ENCODE results near the gene ITSN1.

ITSN1 gene

GRCh38 chr21:33839806-33840205 is 197.5 kb downstream of the ITSN1 start:
- peaks cover 4% of the 10 kb centered on the region for H3K79me1 ChIP-seq (ENCODE audit: low read length)
- no peak for DNase-seq
- no peak overlapping the region for H4K91ac ChIP-seq (ENCODE audit: low read depth, low read length)
- H3K4me2 ChIP-seq (ENCODE audit: low read length), result no peak overlapping the region
- no peak overlapping the region for H3K18ac ChIP-seq (ENCODE audit: low read length)
- H3K36me3 ChIP-seq (ENCODE audit: control insufficient read depth in 1 of 2, insufficient read depth in 2 of 2, low read length in 2 of 2), result peaks cover 18 to 25% of the 10 kb centered on the region in 2 experiments
- H3K27ac ChIP-seq (ENCODE audit: low read depth, low read length), result no peak overlapping the region
- no peak overlapping the region for H2BK12ac ChIP-seq (ENCODE audit: low read length)
- no peak overlapping the region for H2BK5ac ChIP-seq (ENCODE audit: low read depth, low read length, poor library complexity)
- peaks cover 11 to 16% of the 10 kb centered on the region in 2 experiments for H3K4me1 ChIP-seq (ENCODE audit: control insufficient read depth in 1 of 2, insufficient read depth in 2 of 2, low read length in 2 of 2)
- no peak overlapping the region for H3K9ac ChIP-seq (ENCODE audit: low read length)
- no peak overlapping the region for H2BK120ac ChIP-seq (ENCODE audit: insufficient read depth, low read length, poor library complexity)
- H3K79me2 ChIP-seq (ENCODE audit: control insufficient read depth, insufficient read depth, low read length, poor library complexity), result no peaks in the 10 kb centered on the region
- H3K9me3 ChIP-seq (ENCODE audit: insufficient read depth, low read depth, low read length), result no peaks in the 10 kb centered on the region
- WGBS (ENCODE audit: extremely low coverage, insufficient coverage, insufficient read length), result no CpG with 5 or more reads among the region's 5 CpGs
- no peak overlapping the region for H4K8ac ChIP-seq (ENCODE audit: low read depth, low read length)
- H4K12ac ChIP-seq (ENCODE audit: low read depth, low read length), result no peak overlapping the region
- H3K14ac ChIP-seq (ENCODE audit: low read length), result no peak overlapping the region
- no peak overlapping the region for H3K23ac ChIP-seq (ENCODE audit: low read length)
- no peak overlapping the region for H2AK5ac ChIP-seq (ENCODE audit: low read length)
- H2AFZ ChIP-seq (ENCODE audit: insufficient read depth, low read length, poor library complexity), result no peak overlapping the region
- H3K4me3 ChIP-seq (ENCODE audit: low read depth, low read length), result no peak overlapping the region
- H3K4ac ChIP-seq (ENCODE audit: low read depth, low read length), result no peak overlapping the region
- no peaks in the 10 kb centered on the region for H3K27me3 ChIP-seq (ENCODE audit: insufficient read depth, low read length)

GRCh38 chr21:33840771-33841170 is 198.5 kb downstream of the ITSN1 start:
- Histone ChIP-seq H3K23ac (ENCODE audit: low read length) (no peak overlapping the region), H3K79me2 (ENCODE audit: control insufficient read depth, insufficient read depth, low read length, poor library complexity) (no peaks in the 10 kb centered on the region), H2AK5ac (ENCODE audit: low read length) (no peak overlapping the region), H3K27me3 (ENCODE audit: insufficient read depth, low read length) (no peaks in the 10 kb centered on the region), H2AFZ (ENCODE audit: insufficient read depth, low read length, poor library complexity) (no peak overlapping the region), H3K4me2 (ENCODE audit: low read length) (no peak overlapping the region), H3K4me3 (ENCODE audit: low read depth, low read length) (no peak overlapping the region), H3K9me3 (ENCODE audit: insufficient read depth, low read depth, low read length) (peaks cover 1% of the 10 kb centered on the region), H2BK12ac (ENCODE audit: low read length) (no peak overlapping the region), H3K18ac (ENCODE audit: low read length) (no peak overlapping the region), H3K9ac (ENCODE audit: low read length) (no peak overlapping the region), H4K12ac (ENCODE audit: low read depth, low read length) (no peak overlapping the region), H3K14ac (ENCODE audit: low read length) (no peak overlapping the region), H3K4me1 (ENCODE audit: control insufficient read depth in 1 of 2, insufficient read depth in 2 of 2, low read length in 2 of 2) (peaks cover 20 to 26% of the 10 kb centered on the region in 2 experiments), H3K27ac (ENCODE audit: low read depth, low read length) (no peak overlapping the region), H2BK120ac (ENCODE audit: insufficient read depth, low read length, poor library complexity) (no peak overlapping the region), H4K8ac (ENCODE audit: low read depth, low read length) (no peak overlapping the region), H4K91ac (ENCODE audit: low read depth, low read length) (no peak overlapping the region), H2BK5ac (ENCODE audit: low read depth, low read length, poor library complexity) (no peak overlapping the region), H3K79me1 (ENCODE audit: low read length) (peaks cover 11% of the 10 kb centered on the region), H3K4ac (ENCODE audit: low read depth, low read length) (no peak overlapping the region), H3K36me3 (ENCODE audit: control insufficient read depth in 1 of 2, insufficient read depth in 2 of 2, low read length in 2 of 2) (peaks cover 14 to 22% of the 10 kb centered on the region in 2 experiments)
- WGBS (ENCODE audit: extremely low coverage, insufficient coverage, insufficient read length), result no CpG with 5 or more reads among the region's 5 CpGs
- no peak for DNase-seq

- Histone ChIP-seq H2AK5ac (ENCODE audit: low read length) (no peak overlapping the region), H3K18ac (ENCODE audit: low read length) (no peak overlapping the region), H3K14ac (ENCODE audit: low read length) (no peak overlapping the region), H4K8ac (ENCODE audit: low read depth, low read length) (no peak overlapping the region), H3K4me2 (ENCODE audit: low read length) (no peak overlapping the region), H3K79me1 (ENCODE audit: low read length) (peaks cover 15% of the 10 kb centered on the region), H3K9ac (ENCODE audit: low read length) (no peak overlapping the region), H3K9me3 (ENCODE audit: insufficient read depth, low read depth, low read length) (peaks cover 4% of the 10 kb centered on the region), H3K4me3 (ENCODE audit: low read depth, low read length) (no peak overlapping the region), H4K12ac (ENCODE audit: low read depth, low read length) (no peak overlapping the region), H2BK12ac (ENCODE audit: low read length) (no peak overlapping the region), H3K23ac (ENCODE audit: low read length) (no peak overlapping the region), H3K4ac (ENCODE audit: low read depth, low read length) (no peak overlapping the region), H2BK120ac (ENCODE audit: insufficient read depth, low read length, poor library complexity) (no peak overlapping the region), H3K27ac (ENCODE audit: low read depth, low read length) (no peak overlapping the region), H4K91ac (ENCODE audit: low read depth, low read length) (no peak overlapping the region), H3K27me3 (ENCODE audit: insufficient read depth, low read length) (no peaks in the 10 kb centered on the region), H3K36me3 (ENCODE audit: control insufficient read depth in 1 of 2, insufficient read depth in 2 of 2, low read length in 2 of 2) (peaks cover 10 to 16% of the 10 kb centered on the region in 2 experiments), H3K4me1 (ENCODE audit: control insufficient read depth in 1 of 2, insufficient read depth in 2 of 2, low read length in 2 of 2) (peaks cover 24 to 31% of the 10 kb centered on the region in 2 experiments), H2BK5ac (ENCODE audit: low read depth, low read length, poor library complexity) (no peak overlapping the region), H3K79me2 (ENCODE audit: control insufficient read depth, insufficient read depth, low read length, poor library complexity) (no peaks in the 10 kb centered on the region), H2AFZ (ENCODE audit: insufficient read depth, low read length, poor library complexity) (no peak overlapping the region)
- no peak for DNase-seq
- no CpG with 5 or more reads among the region's 7 CpGs for WGBS (ENCODE audit: extremely low coverage, insufficient coverage, insufficient read length)
Observed at GRCh38 chr21:33841561-33841960, 199.3 kb downstream of the ITSN1 start.

GRCh38 chr21:33843216-33843615 is 200.9 kb downstream of the ITSN1 start:
- H2BK5ac ChIP-seq (ENCODE audit: low read depth, low read length, poor library complexity), result no peak overlapping the region
- WGBS (ENCODE audit: extremely low coverage, insufficient coverage, insufficient read length), result no CpG with 5 or more reads among the region's 6 CpGs
- H3K4ac ChIP-seq (ENCODE audit: low read depth, low read length), result no peak overlapping the region
- H2AFZ ChIP-seq (ENCODE audit: insufficient read depth, low read length, poor library complexity), result no peak overlapping the region
- H4K91ac ChIP-seq (ENCODE audit: low read depth, low read length), result no peak overlapping the region
- H4K8ac ChIP-seq (ENCODE audit: low read depth, low read length), result no peak overlapping the region
- no peak overlapping the region for H3K4me2 ChIP-seq (ENCODE audit: low read length)
- H3K79me2 ChIP-seq (ENCODE audit: control insufficient read depth, insufficient read depth, low read length, poor library complexity), result no peaks in the 10 kb centered on the region
- H3K9me3 ChIP-seq (ENCODE audit: insufficient read depth, low read depth, low read length), result peaks cover 4% of the 10 kb centered on the region
- H3K18ac ChIP-seq (ENCODE audit: low read length), result peak overlapping the region; percentile 18
- no peak overlapping the region for H3K9ac ChIP-seq (ENCODE audit: low read length)
- H3K79me1 ChIP-seq (ENCODE audit: low read length), result peaks cover 18% of the 10 kb centered on the region
- no peak overlapping the region for H3K27ac ChIP-seq (ENCODE audit: low read depth, low read length)
- no peak overlapping the region for H3K23ac ChIP-seq (ENCODE audit: low read length)
- H2BK120ac ChIP-seq (ENCODE audit: insufficient read depth, low read length, poor library complexity), result peak overlapping the region; percentile 4
- peaks cover 26 to 38% of the 10 kb centered on the region in 2 experiments for H3K4me1 ChIP-seq (ENCODE audit: control insufficient read depth in 1 of 2, insufficient read depth in 2 of 2, low read length in 2 of 2)
- H2AK5ac ChIP-seq (ENCODE audit: low read length), result no peak overlapping the region
- peaks cover 8 to 14% of the 10 kb centered on the region in 2 experiments for H3K36me3 ChIP-seq (ENCODE audit: control insufficient read depth in 1 of 2, insufficient read depth in 2 of 2, low read length in 2 of 2)
- H3K27me3 ChIP-seq (ENCODE audit: insufficient read depth, low read length), result no peaks in the 10 kb centered on the region
- DNase-seq, result no peak
- no peak overlapping the region for H4K12ac ChIP-seq (ENCODE audit: low read depth, low read length)
- no peak overlapping the region for H3K4me3 ChIP-seq (ENCODE audit: low read depth, low read length)
- H3K14ac ChIP-seq (ENCODE audit: low read length), result no peak overlapping the region
- H2BK12ac ChIP-seq (ENCODE audit: low read length), result no peak overlapping the region
